OCI-LY3 (cell line): ENCODE results near the gene BRMS1.

Source experiments
- H2AFZ ChIP-seq: fragments of 200-600, 300-600 bp; shearing (Covaris generic); 2 replicates; pipeline ENCODE4 v1.6.0; 2014; ENCODE audit warnings: antibody characterized with exemption, low read depth, low read length
- H3K27ac ChIP-seq: fragments of 200-600, 300-600 bp; sonication (generic); 2 replicates; pipeline ENCODE4 v1.5.1; 2014; ENCODE audit warnings: mild to moderate bottlenecking, low read length, moderate library complexity, mixed read lengths
- H3K27me3 ChIP-seq: fragments of 200-600, 300-600 bp; sonication (generic); 2 replicates; pipeline ENCODE4 v1.6.1; 2014; ENCODE audit warnings: low read depth, low read length, mixed read lengths
- H3K36me3 ChIP-seq: fragments of 200-600, 300-600 bp; sonication (generic); replicated peaks from 2 replicates; pipeline ENCODE3; 2014; ENCODE audit warnings: low read depth, low read length, mixed read lengths
- H3K4me1 ChIP-seq: fragments of 300-600, 200-600 bp; sonication (generic); 2 replicates; pipeline ENCODE4 v1.6.1; 2014; ENCODE audit warnings: low read length, mixed read lengths
- H3K4me2 ChIP-seq: fragments of 200-600, 300-600 bp; sonication (generic); 2 replicates; pipeline ENCODE4 v1.6.1; 2014; ENCODE audit warnings: low read length, mixed read lengths
- H3K4me3 ChIP-seq: fragments of 300-600, 200-600 bp; sonication (generic); 2 replicates; pipeline ENCODE4 v1.5.1; 2014; ENCODE audit warnings: antibody characterized with exemption, mild to moderate bottlenecking, low read length, moderate library complexity
- H3K79me2 ChIP-seq: fragments of 300-600, 200-600 bp; shearing (Covaris generic); 2 replicates; pipeline ENCODE4 v1.6.1; 2014; ENCODE audit warnings: mild to moderate bottlenecking, low read length, mixed read lengths
- H3K9ac ChIP-seq: fragments of 300-600, 200-600 bp; shearing (Covaris generic); 2 replicates; pipeline ENCODE4 v1.6.0; 2014; ENCODE audit warnings: mild to moderate bottlenecking, low read length, moderate library complexity
- H3K9me3 ChIP-seq: fragments of 200-600, 300-600 bp; shearing (Covaris generic); 2 replicates; pipeline ENCODE4 v1.6.1; 2014; ENCODE audit warnings: low read length, mixed read lengths; ENCODE audit not compliant: insufficient read depth
- H4K20me1 ChIP-seq: fragments of 200-600, 300-600 bp; sonication (generic); 2 replicates; pipeline ENCODE4 v1.6.1; 2016; ENCODE audit warnings: low read length, mixed read lengths; ENCODE audit not compliant: insufficient read depth
- EZH2phosphoT487 ChIP-seq: fragments of 200-600 bp; shearing (Covaris generic); IDR thresholded peaks from 2 replicates; pipeline ENCODE4 v1.6.1; 2018; ENCODE audit warnings: antibody characterized with exemption, mixed run types, low read depth
- TF ChIP-seq, protein P1 (sequence below): fragments of 200-600, 300-600 bp; sonication (generic); IDR thresholded peaks from 2 replicates; pipeline ENCODE4 v1.5.1; 2014; ENCODE audit warnings: antibody characterized with exemption, low read length, low read depth

Gene BRMS1

DNA sequence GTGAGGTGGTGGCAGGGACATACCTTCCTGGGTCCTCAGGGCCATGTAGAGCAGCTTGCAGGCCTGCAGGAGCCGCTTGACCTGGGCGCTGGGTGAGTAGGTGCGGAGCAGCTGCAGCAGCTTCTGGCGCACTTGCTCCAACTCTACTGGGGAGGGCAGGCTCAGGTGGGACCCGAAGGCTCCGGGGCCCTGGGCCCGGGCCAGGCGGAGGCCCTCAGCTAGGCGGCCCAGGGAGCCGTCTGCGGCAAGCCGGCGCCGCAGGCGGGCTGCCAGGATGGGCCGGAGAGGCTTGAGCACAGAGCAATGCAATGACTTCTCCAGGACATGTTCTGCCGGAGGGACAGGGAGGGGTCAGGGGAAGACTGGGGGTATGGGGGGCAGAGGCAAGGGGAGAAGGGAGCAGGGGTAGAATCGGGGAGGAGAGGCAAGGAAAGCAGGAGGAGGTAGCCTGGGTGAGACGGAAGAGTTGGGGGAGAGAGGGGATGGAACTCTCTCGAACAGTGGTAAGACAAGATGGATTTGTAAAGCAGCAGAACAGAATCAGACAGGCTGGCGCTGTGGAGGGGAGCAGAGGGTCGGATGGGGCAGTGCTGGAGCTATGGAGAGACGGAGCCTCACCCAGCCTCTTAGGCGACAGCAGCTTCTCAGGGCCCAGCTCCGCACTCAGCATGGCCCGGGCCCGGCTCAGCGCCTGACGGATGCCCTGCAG, 10.9 kb downstream of the BRMS1 start:
- no peak overlapping the region for H2AFZ ChIP-seq
- TF ChIP-seq, protein P1, sequence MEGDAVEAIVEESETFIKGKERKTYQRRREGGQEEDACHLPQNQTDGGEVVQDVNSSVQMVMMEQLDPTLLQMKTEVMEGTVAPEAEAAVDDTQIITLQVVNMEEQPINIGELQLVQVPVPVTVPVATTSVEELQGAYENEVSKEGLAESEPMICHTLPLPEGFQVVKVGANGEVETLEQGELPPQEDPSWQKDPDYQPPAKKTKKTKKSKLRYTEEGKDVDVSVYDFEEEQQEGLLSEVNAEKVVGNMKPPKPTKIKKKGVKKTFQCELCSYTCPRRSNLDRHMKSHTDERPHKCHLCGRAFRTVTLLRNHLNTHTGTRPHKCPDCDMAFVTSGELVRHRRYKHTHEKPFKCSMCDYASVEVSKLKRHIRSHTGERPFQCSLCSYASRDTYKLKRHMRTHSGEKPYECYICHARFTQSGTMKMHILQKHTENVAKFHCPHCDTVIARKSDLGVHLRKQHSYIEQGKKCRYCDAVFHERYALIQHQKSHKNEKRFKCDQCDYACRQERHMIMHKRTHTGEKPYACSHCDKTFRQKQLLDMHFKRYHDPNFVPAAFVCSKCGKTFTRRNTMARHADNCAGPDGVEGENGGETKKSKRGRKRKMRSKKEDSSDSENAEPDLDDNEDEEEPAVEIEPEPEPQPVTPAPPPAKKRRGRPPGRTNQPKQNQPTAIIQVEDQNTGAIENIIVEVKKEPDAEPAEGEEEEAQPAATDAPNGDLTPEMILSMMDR, result no peak
- no peak for TF ChIP-seq EZH2phosphoT487
- H3K27ac ChIP-seq, result no peak overlapping the region
- H3K9ac ChIP-seq, result no peak overlapping the region
- H4K20me1 ChIP-seq, result no peaks in the 10 kb centered on the region
- H3K9me3 ChIP-seq, result no peaks in the 10 kb centered on the region
- no peak overlapping the region for H3K4me3 ChIP-seq
- H3K36me3 ChIP-seq, result peaks cover 8% of the 10 kb centered on the region
- H3K4me2 ChIP-seq, result no peak overlapping the region
- H3K27me3 ChIP-seq, result no peaks in the 10 kb centered on the region
- no peaks in the 10 kb centered on the region for H3K4me1 ChIP-seq
- no peaks in the 10 kb centered on the region for H3K79me2 ChIP-seq

DNA sequence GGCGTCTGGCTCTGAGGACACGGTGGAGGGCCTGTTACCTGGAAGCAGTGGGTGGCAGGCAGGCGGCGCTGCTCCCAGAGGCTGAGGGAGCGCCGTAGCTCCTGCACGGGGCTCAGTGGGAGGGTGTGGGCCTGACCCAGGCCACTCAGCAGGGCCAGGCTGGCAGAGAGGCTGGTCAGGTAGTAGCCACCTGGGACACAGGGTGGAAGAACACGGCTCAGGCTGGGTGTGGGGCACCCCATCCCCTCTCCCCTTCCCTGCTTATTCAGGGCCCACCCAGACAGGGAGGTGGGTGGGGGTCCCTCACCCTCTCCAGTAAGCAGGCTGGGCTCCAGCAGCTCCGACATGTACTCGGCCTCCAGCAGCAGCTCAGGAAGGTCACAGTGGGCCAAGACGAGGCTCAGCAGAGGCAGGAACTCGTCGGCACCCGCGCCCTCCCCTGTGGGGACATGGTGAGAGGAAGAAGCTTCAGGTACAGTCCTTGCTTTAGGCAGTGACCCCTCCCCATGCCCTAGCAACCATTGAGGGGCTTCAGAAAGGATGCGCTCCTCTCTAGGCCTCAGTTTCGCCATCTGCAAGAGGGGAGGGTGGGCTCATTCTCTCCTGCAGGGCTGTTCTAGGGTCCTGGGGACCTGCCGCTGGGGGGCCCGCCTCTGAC, 11.6 kb downstream of the BRMS1 start:
- no peaks in the 10 kb centered on the region for H3K79me2 ChIP-seq
- no peaks in the 10 kb centered on the region for H3K9me3 ChIP-seq
- no peaks in the 10 kb centered on the region for H4K20me1 ChIP-seq
- H3K27me3 ChIP-seq, result no peaks in the 10 kb centered on the region
- TF ChIP-seq, protein P1, result no peak
- TF ChIP-seq EZH2phosphoT487, result no peak
- peaks cover 6% of the 10 kb centered on the region for H3K4me1 ChIP-seq
- peaks cover 7% of the 10 kb centered on the region for H3K36me3 ChIP-seq
- no peak overlapping the region for H3K9ac ChIP-seq
- H3K4me3 ChIP-seq, result no peak overlapping the region
- H3K4me2 ChIP-seq, result no peak overlapping the region
- H3K27ac ChIP-seq, result no peak overlapping the region
- no peak overlapping the region for H2AFZ ChIP-seq

DNA sequence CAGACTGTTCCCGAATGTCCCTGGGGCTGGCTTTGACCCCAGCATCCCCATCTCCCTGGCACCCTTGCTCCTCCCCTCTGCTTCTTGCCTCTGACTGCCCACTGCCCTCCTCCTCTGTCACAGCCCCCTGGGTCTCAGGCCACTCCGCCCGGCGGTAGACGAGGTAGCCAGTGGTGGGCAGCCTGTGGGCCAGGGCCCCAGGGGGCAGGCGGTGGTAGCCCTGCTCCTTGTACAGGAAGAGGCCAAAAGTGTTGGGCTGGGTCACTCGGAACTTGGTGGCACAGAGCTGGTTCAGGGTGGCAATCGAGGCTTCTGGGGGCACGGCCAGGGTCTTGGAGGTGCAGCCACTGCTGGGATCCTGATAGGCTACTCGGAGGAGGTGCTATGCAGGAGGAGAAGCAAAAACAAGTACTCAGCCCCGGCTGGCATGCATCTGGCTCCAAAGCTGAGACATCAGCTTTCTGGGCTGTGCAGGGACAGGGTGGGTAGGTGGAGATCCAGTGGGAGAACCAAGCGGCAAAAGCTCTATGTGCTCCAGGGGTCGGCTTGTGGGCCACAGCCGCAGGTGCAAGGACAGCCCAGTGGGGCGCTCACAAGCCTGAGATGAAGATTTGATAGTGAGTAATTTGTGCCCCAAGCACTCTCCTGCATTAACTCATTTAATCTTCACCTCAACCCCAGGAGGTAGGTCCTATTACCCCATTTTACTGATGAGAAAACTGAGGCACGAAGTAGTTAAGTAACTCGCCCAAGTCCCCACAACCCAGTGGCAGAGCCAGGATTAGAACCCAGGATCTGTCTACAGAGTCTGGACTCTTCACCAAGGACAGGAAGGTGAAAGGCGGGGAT, 12.3 kb downstream of the BRMS1 start:
- Histone ChIP-seq H3K27me3 (no peaks in the 10 kb centered on the region), H2AFZ (no peak overlapping the region), H3K4me2 (no peak overlapping the region), H3K9me3 (no peaks in the 10 kb centered on the region), H3K36me3 (peaks cover 5% of the 10 kb centered on the region), H4K20me1 (no peaks in the 10 kb centered on the region), H3K4me3 (no peak overlapping the region), H3K79me2 (no peaks in the 10 kb centered on the region), H3K4me1 (peaks cover 11% of the 10 kb centered on the region), H3K9ac (no peak overlapping the region), H3K27ac (no peak overlapping the region)
- TF ChIP-seq EZH2phosphoT487, result no peak
- TF ChIP-seq, protein P1, result no peak
